Activated T-helper 1 cell treated with anti-CD3 and anti-CD28 coated beads, Interleukin-12 subunit alpha, Interleukin-12 subunit beta, Interleukin-2, Interleukin-4 antibody, amounts not matched to agents 30 ng/mL and 10 ng/mL and 1 ng/mL, durations not matched to agents 14 hours and 24 hours and 36 hours (primary cell): ENCODE results near the gene B2M. TPM values are rescaled to one million over a fixed set of nuclear protein-coding genes. Genes with fewer than 3 reads are reported as not detected.
"Not testable (repeated sequence)": the region's sequence is repeated elsewhere in the genome, so short reads cannot be mapped to it uniquely, and the experiment has no call there.

ENCODE experiments used
- DNase-seq: peaks from one replicate; pipeline ENCODE4 v3.0.0; 2021; ENCODE audit warnings: low spot score
- H3K27ac Mint-ChIP-seq: one replicate; pipeline ENCODE4 v1.8.0; 2021; ENCODE audit warnings: mild to moderate bottlenecking, mixed read lengths
- H3K27me3 Mint-ChIP-seq: one replicate; pipeline ENCODE4 v1.8.0; 2022; ENCODE audit warnings: mild to moderate bottlenecking, moderate library complexity, mixed read lengths; ENCODE audit not compliant: insufficient read depth
- H3K36me3 Mint-ChIP-seq: one replicate; pipeline ENCODE4 v1.8.0; 2021; ENCODE audit warnings: low read depth, mixed read lengths
- H3K4me1 Mint-ChIP-seq: one replicate; pipeline ENCODE4 v1.8.0; 2021; ENCODE audit warnings: low read depth, mixed read lengths
- H3K4me3 Mint-ChIP-seq: one replicate; pipeline ENCODE4 v1.8.0; 2021; ENCODE audit warnings: mild to moderate bottlenecking, moderate library complexity, mixed read lengths
- H3K9me3 Mint-ChIP-seq: one replicate; pipeline ENCODE4 v1.8.0; 2021; ENCODE audit warnings: mixed read lengths
- intact Hi-C: fragments of 100-400 bp; cut with micrococcal nuclease; formaldehyde crosslinking; loops from one replicate; pipeline ENCODE4 v1.15.1; 2024
- total RNA-seq: library from RNA; stranded (reverse); gene quantifications from 2 replicates; pipeline ENCODE4 v1.2.3, GENCODE V29; 2022

B2M gene
- total RNA-seq, 1 donor from 2014 or later, result 4,313 TPM

- Mint-ChIP-seq H3K4me1 (peaks cover 91% of the 10 kb centered on the region), H3K4me3 (peak overlapping the region; percentile 21), H3K27ac (peak overlapping the region; percentile 98), H3K36me3 (peaks cover 49% of the 10 kb centered on the region)
- H3K27me3 Mint-ChIP-seq, DNase-seq, H3K9me3 Mint-ChIP-seq: not testable (repeated sequence)
- intact Hi-C loops, result loop anchor here (1.0 kb wide), 2 partner anchors 8 to 9 kb away; partner anchors contain the start of genes B2M and PATL2
Measured at GRCh38 chr15:44720000-44720435, 8.7 kb downstream of the B2M start.

DNA sequence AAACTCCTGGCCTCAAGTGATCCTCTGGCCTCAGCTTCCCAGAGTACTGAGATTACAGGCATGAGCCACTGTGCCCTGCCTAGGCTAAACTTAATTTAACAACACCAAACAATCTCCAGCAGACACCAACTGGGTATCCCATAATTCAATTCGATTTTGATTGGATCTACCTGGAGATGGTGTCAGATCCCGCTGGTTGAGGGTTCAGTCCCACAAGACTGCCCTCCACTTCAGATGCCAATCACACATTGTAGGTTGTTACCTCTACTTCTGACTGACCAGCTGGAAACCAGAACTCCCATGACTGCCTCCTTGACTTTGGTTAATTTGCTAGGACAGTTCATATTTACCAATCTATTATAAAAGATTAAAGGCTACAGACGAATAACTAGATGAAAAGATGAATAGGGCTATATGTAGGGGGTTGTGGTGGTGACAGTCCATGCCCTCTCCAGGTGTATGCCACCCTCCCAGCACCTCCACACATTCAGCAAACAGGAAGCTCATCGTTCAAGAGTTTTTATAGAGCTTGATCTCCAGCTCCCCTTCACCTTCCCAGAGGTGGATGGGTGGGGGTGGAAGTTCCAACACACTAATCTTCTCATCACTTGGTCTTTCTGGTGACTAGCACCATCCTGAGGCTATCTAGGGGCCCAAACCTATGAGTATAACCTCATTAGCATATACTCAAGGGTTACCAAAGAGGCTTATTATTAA, 9.3 kb downstream of the B2M start:
- Mint-ChIP-seq H3K36me3 (peaks cover 43% of the 10 kb centered on the region), H3K27ac (peak overlapping the region; percentile 98), H3K4me3 (peak overlapping the region; percentile 16), H3K9me3 (no peaks in the 10 kb centered on the region), H3K27me3 (no peaks in the 10 kb centered on the region), H3K4me1 (peaks cover 91% of the 10 kb centered on the region)
- intact Hi-C loops, result no loop called here
- no peak for DNase-seq

DNA sequence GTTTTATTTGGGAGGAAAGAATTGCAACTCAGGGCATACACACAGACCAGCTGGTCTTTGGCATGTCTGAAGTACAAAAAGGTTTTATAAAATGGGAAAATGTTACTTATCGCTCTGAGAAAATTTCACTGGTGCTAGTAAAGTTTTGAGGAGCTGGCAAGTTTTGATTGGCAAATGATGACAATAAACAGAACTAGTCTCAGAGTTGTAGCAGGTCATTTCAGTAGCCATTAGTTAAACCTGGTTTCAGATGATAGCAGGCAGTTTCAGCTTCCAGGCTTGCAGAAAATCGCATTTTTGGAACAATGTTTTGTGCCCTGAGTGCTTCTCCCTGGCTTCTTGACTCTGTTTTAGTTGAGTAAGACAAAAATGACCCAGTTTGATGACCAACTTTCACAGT, 10.7 kb downstream of the B2M start:
- no peak for DNase-seq
- Mint-ChIP-seq H3K36me3 (peaks cover 30% of the 10 kb centered on the region), H3K9me3 (no peaks in the 10 kb centered on the region), H3K4me1 (peaks cover 91% of the 10 kb centered on the region), H3K27me3 (no peaks in the 10 kb centered on the region), H3K4me3 (no peak overlapping the region), H3K27ac (peak overlapping the region; percentile 90)
- intact Hi-C loops, result no loop called here

- no peak for DNase-seq
- peaks cover 75% of the 10 kb centered on the region for H3K4me1 Mint-ChIP-seq
- H3K27ac Mint-ChIP-seq, result peak overlapping the region; percentile 99
- H3K27me3 Mint-ChIP-seq, result no peaks in the 10 kb centered on the region
- H3K36me3 Mint-ChIP-seq, result peaks cover 14% of the 10 kb centered on the region
- H3K9me3 Mint-ChIP-seq, result no peaks in the 10 kb centered on the region
- H3K4me3 Mint-ChIP-seq, result peak overlapping the region; percentile 90
- intact Hi-C loops, result loop anchor here (1.0 to 5.0 kb wide), 4 partner anchors 15 to 899 kb away; partner anchors contain the start of genes B2M, CTDSPL2, PATL2 and WDR76
Measured at GRCh38 chr15:44726136-44726535, 14.8 kb downstream of the B2M start.

DNA sequence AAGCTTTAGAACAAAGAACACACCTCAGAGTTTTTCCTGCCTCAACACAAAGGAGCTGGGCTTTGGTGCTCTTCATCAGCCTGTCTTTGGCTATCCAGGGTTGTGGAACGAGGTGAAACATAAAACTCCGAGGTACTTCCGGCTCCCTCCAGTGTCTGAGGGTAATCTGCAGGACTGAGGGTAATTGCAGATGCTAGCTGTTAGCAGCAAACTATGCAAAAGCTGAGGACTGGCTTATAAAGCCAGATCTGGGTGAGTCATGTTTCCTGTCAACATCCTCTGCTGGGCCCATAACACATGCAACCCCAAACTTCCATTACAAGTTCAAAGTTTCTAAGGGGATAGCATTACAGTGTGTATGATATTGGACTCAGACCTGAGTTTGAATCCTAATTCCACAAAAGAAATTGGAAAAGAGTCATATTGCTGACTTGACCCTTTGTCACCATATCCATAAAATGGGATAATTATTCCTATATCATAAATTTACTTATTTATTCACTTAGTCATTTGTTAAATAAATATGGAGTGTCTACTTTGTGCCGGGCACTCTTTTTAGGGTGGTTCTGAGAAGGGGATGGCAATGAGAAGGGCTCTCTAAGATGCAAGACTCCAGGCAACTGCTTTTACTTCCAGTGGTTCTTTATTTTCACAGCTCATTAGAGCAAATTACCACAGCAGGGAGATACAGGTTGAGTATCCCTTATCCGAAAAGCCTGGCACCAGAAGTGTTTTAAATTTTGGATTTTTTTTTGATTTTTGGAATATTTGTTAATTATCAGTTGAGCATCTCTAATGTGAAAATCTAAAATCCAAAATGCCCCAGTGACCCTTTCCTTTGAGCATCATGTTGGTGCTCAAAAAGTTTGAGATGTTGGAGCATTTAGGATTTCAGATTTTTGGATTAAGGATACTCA, 15.5 kb downstream of the B2M start:
- peak overlapping the region; percentile 99 for H3K27ac Mint-ChIP-seq

GRCh38 chr15:44727485-44728231, 16.3 kb downstream of the B2M start:
- peak overlapping the region; percentile 100 for H3K4me3 Mint-ChIP-seq
- H3K36me3 Mint-ChIP-seq, result peaks cover 27% of the 10 kb centered on the region
- intact Hi-C loops, result loop anchor here (1.0 to 5.0 kb wide), 8 partner anchors 8 to 900 kb away; partner anchors contain the start of genes CTDSPL2, EIF3J, SPG11 and WDR76
- peaks cover 76% of the 10 kb centered on the region for H3K4me1 Mint-ChIP-seq
- H3K9me3 Mint-ChIP-seq, result no peaks in the 10 kb centered on the region
- peak overlapping the region; percentile 99 for H3K27ac Mint-ChIP-seq
- no peak for DNase-seq
- no peaks in the 10 kb centered on the region for H3K27me3 Mint-ChIP-seq

More for the DNA sequence above, 15.5 kb downstream of the B2M start:
- Mint-ChIP-seq H3K4me3 (peak overlapping the region; percentile 100), H3K9me3 (no peaks in the 10 kb centered on the region), H3K4me1 (peaks cover 75% of the 10 kb centered on the region), H3K36me3 (peaks cover 19% of the 10 kb centered on the region), H3K27me3 (no peaks in the 10 kb centered on the region)
- intact Hi-C loops, result loop anchor here (1.0 to 5.0 kb wide), 4 partner anchors 16 to 900 kb away; partner anchors contain the start of genes B2M, CTDSPL2, PATL2 and WDR76
- peak; percentile 81 for DNase-seq

- not testable (repeated sequence) for H3K9me3 Mint-ChIP-seq, H3K27me3 Mint-ChIP-seq, DNase-seq
- peaks cover 76% of the 10 kb centered on the region for H3K4me1 Mint-ChIP-seq
- peak overlapping the region; percentile 99 for H3K27ac Mint-ChIP-seq
- intact Hi-C loops, result loop anchor here (1.0 to 5.0 kb wide), 8 partner anchors 9 to 901 kb away; partner anchors contain the start of genes CTDSPL2, EIF3J, SPG11 and WDR76
- peak overlapping the region; percentile 100 for H3K4me3 Mint-ChIP-seq
- H3K36me3 Mint-ChIP-seq, result peaks cover 27% of the 10 kb centered on the region
Measured at GRCh38 chr15:44728232-44728575, 16.9 kb downstream of the B2M start.

DNA sequence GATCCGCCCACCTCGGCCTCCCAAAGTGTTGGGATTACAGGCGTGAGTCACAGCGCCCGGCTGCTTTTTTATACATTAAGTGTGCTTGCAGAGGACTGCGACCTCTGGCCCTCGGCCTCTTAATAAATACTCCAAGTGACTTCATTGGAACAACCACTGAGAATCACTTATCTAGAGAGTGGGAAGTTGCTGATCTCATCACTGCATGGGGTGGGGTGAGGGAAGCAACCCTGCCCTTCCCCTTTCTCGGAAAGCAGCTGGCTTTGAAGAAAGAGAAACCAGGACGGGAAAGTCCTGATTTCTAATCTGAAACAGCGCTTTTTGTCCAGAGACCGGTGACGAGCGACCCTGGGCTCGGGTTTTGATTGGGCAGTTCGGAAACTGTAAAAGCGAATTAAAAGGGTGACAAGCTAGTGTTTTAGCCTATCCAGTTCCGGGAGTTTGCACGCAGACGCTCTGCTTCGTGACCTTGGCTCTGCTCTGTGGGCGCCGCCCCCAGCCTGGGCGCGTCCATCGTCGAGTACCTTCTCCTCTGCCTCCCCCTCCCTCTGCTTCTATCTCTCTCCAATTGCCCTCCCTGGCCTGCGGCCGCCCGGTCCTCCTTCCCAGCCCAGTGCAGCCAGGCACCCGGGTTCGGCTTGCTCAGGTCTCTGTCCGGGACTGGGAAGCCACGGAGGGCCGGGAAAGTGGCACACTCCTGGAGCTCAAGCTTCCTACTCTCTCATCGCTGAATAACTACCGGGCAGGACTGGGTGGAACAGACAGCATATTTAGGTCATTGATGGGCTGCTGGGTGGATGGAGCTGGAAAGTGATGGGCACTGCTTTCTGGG, 17.5 kb downstream of the B2M start:
- Mint-ChIP-seq H3K27ac (peak overlapping the region; percentile 99), H3K27me3 (no peaks in the 10 kb centered on the region), H3K4me3 (peak overlapping the region; percentile 100), H3K36me3 (peaks cover 29% of the 10 kb centered on the region), H3K4me1 (peaks cover 77% of the 10 kb centered on the region), H3K9me3 (no peaks in the 10 kb centered on the region)
- DNase-seq, result peak; percentile 96
- intact Hi-C loops, result loop anchor here (1.0 to 5.0 kb wide), 8 partner anchors 9 to 901 kb away; partner anchors contain the start of genes CTDSPL2, EIF3J, SPG11 and WDR76

GRCh38 chr15:44729408-44730127, 18.3 kb downstream of the B2M start:
- H3K36me3 Mint-ChIP-seq, result peaks cover 29% of the 10 kb centered on the region
- intact Hi-C loops, result loop anchor here (2.0 to 5.0 kb wide), 4 partner anchors 302 to 902 kb away; partner anchors contain the start of genes CTDSPL2 and WDR76
- H3K4me3 Mint-ChIP-seq, result peak overlapping the region; percentile 100
- no peak for DNase-seq
- no peaks in the 10 kb centered on the region for H3K9me3 Mint-ChIP-seq
- H3K27ac Mint-ChIP-seq, result peak overlapping the region; percentile 99
- H3K4me1 Mint-ChIP-seq, result peaks cover 73% of the 10 kb centered on the region
- H3K27me3 Mint-ChIP-seq, result no peaks in the 10 kb centered on the region

DNA sequence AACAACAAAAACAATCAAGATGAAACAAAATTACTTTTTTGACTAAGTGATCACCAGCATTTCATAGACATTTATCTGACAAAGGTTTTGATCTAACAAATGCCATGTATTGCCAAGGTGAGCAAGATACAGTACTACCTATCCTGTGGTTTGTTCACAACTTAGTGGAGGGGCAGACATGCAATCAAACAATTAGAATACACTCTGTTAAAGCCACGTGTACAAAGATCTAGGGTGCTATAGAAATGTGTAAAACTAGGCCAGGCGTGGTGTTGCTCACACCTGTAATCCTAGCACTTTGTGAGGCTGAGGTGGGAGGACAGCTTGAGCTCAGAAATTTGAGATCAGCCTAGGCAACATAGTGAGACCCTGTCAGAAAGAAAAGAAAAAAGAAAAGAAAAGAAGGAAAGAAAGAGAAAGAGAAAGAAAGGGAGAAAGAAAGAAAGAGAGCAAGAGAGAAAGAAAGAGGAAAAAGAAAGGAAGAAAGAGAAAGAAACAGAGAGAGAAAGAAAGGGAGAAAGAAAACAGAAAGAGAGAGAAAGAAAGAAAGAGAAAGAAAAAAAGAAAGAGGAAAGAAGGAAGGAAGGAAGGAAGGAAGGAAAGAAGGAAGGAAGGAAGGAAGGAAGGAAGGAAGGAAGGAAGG, 23.6 kb downstream of the B2M start:
- Mint-ChIP-seq H3K4me1 (peaks cover 67% of the 10 kb centered on the region), H3K4me3 (peak overlapping the region; percentile 83), H3K36me3 (peaks cover 25% of the 10 kb centered on the region), H3K9me3 (no peaks in the 10 kb centered on the region), H3K27me3 (no peaks in the 10 kb centered on the region), H3K27ac (peak overlapping the region; percentile 98)
- DNase-seq, result no peak
- intact Hi-C loops, result no loop called here
